ENCODE results near the gene CD200.

The CD200 gene

GRCh38 chr3:112327371-112327951 is 5.5 kb upstream of the CD200 start:
- in situ Hi-C loops (cut with HindIII; ENCODE audit: low sequenced_read_pairs) = no loop called here

- in situ Hi-C loops (cut with HindIII; ENCODE audit: low sequenced_read_pairs) = no loop called here
Observed at GRCh38 chr3:112331851-112332250, 1.1 kb upstream of the CD200 start.

DNA sequence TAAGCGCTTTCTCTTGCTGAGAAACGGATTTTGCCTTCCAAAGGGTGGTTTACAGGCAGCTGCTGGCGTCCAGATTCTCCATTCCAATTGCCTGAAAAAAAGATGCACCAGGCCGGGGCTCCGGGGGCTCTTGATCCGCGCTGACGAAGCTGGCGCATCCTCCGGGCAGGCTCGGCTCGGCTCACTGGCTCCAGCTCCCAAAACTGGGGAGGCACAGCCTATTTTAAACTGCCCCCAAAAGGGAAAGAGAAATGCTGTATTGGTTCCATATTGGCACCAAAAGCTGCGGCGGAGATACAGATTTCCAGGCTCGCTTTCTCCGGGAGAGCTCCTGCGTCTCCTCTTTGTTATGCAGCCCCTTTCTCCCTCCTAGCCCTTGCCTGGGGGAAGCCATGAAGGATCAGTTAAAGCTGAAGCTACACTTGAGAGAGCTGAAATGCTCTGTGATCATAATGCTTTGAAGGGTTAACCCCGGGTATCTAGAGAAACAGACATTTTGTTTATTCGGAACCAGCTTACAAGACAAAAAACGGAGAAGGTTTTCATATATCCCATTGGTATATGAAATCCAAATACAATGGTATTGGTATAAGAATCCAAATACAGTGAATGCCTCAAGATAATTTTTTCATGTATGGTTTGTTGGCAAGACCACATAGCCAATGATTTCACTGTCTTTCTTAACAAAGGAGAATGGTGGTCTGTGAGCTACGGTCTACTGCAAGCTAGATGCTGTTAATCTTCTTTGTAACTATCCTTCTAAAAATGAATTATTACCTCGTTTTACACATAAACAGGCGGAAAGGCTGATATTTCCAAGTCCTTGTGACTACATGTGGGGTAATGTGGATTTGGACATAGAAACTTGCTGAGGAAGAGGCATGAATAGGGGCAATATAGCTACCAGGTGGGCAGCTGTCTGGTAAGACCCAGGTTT is 693 bp downstream of the CD200 start:
- in situ Hi-C loops (cut with HindIII; ENCODE audit: low sequenced_read_pairs) = no loop called here

- in situ Hi-C loops (cut with HindIII; ENCODE audit: low sequenced_read_pairs) = no loop called here
Observed at GRCh38 chr3:112334691-112335433, 1.9 kb downstream of the CD200 start.

DNA sequence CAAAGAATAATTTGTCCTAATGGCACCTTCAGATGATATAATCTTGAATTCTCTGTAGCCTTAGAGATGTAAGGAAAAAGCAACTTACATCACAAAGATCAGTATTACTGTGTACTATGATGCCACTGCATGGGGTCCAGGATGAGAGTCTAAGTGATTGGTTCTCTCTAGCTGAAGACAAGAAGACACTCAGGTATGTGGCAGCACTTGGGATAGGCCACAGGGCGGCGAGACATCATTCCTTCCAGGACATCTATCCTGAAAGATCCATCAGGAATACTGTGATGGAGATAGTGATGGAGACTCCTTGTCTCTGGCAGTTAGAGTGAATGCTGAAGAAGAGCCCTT is 2.5 kb downstream of the CD200 start:
- in situ Hi-C loops (cut with HindIII; ENCODE audit: low sequenced_read_pairs) = no loop called here

DNA sequence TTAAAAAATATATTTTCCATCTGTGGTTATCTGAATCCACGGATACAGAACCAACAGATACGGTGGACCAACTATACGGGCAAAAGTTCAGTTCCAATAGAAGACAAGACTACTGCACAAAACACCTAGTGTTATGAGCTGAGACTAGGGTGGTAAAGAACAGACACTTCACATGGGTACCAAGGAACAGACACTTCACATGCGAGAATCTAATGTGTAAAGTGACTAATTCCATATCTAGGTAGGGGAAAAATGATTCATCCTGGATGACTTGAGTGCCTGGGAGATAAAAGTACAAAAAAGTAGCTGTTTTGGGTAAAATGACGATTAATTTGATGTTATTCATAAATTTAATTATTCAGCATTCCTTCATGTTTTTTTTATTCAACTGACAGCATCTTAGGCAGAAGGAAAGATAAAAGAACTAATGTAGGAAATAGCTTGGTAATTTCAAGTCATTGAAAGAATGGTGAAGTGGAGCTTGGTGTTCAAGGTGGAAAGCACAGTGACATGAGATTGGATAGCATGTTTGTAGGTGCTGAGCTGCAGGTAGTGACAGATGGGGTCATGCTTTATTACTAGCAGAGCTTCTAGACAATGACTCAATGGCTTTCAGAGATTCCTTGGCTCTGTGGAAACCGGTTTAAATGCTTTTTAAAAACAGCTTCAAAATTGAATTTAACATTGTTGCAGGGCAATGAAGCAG is 5.2 kb downstream of the CD200 start:
- in situ Hi-C loops (cut with HindIII; ENCODE audit: low sequenced_read_pairs) = no loop called here

- in situ Hi-C loops (cut with HindIII; ENCODE audit: low sequenced_read_pairs) = no loop called here
Observed at GRCh38 chr3:112338727-112339056, 5.7 kb downstream of the CD200 start.

DNA sequence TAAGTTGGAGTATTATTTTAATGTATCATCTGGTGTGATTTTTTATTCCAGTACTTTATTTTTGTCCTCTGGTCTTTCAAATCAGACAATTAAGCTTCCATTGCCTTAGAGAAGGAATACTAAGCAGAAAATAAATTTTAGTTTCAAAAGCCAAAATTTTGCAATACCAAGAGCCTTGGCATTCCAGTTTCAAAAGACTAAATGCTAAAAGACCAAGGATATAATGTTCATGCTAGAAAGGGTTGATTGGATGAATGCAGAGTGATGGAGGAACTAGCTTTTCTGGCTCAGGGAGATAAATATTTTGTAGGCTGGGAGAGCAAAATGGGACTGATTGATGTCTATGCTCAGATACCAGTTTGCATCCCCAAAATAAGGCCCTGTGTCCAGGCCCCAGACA is 6.2 kb downstream of the CD200 start:
- in situ Hi-C loops (cut with HindIII; ENCODE audit: low sequenced_read_pairs) = no loop called here

- in situ Hi-C loops (cut with HindIII; ENCODE audit: low sequenced_read_pairs) = no loop called here
Observed at GRCh38 chr3:112339609-112340008, 6.7 kb downstream of the CD200 start.

DNA sequence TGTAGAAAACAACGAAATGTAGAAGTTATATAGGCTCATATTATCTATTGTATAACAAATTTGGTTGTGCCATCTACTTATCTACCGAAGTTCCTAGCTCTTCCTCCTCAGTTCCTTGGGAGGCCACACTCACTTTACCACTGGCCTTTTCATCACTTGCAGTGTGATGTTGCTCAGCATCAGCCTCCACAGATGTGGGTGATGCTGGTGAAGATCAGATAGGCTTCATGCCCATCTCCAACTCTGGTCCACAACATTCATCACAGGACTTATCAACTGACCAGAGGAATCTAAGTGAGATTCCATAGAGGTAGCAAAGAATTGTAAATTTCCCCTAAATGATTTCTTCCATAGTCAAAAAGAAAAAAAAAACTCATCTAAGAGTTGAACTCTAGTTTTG is 8.4 kb downstream of the CD200 start:
- in situ Hi-C loops (cut with HindIII; ENCODE audit: low sequenced_read_pairs) = no loop called here

- in situ Hi-C loops (cut with HindIII; ENCODE audit: low sequenced_read_pairs) = no loop called here
Observed at GRCh38 chr3:112345681-112346080, 12.7 kb downstream of the CD200 start.

- in situ Hi-C loops (cut with HindIII; ENCODE audit: low sequenced_read_pairs) = no loop called here
Observed at GRCh38 chr3:112346491-112347122, 13.7 kb downstream of the CD200 start.

GRCh38 chr3:112348943-112349342 is 16.0 kb downstream of the CD200 start:
- in situ Hi-C loops (cut with HindIII; ENCODE audit: low sequenced_read_pairs) = no loop called here

GRCh38 chr3:112349557-112349956 is 16.6 kb downstream of the CD200 start:
- in situ Hi-C loops (cut with HindIII; ENCODE audit: low sequenced_read_pairs) = no loop called here

GRCh38 chr3:112350018-112350810 is 17.3 kb downstream of the CD200 start:
- in situ Hi-C loops (cut with HindIII; ENCODE audit: low sequenced_read_pairs) = no loop called here

- in situ Hi-C loops (cut with HindIII; ENCODE audit: low sequenced_read_pairs) = no loop called here
Observed at GRCh38 chr3:112351036-112351435, 18.1 kb downstream of the CD200 start.

DNA sequence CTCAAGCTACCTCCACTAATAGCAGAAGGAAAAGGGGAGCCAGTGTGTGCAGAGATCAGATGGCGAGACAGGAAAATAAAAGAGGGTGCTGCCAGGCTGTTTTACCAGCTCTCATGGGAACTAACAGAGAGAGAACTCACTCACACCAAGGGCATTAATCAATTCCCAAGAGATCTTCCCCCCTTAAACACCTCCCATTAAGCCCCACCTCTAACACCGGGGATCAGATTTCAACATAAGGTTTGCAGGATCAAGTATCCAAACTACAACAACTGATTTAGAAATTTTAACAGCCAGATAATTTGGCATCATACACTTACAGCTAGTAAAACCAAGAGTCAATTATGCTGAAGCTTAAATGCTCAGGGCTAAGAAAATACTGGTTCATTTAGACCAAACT is 18.9 kb downstream of the CD200 start:
- in situ Hi-C loops (cut with HindIII; ENCODE audit: low sequenced_read_pairs) = no loop called here

DNA sequence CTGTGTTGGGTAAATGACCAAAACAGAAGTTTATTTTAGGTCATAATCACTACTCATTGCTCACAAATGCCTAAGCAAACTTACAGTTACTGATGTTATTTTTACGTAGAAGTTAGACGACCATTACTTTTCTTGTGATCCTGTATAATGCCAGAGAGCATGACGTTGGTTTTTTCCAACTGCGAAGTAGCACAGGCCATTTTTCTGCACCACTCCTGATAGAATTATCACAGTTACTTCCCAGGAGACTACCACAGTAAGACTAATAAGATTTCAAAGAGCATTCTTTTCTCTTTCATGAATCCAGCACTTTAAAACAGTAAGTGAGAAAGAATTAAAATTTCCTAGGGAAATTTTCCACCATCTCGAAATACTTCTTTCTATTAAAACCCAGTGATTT is 19.8 kb downstream of the CD200 start:
- in situ Hi-C loops (cut with HindIII; ENCODE audit: low sequenced_read_pairs) = no loop called here

- in situ Hi-C loops (cut with HindIII; ENCODE audit: low sequenced_read_pairs) = no loop called here
Observed at GRCh38 chr3:112353365-112353764, 20.4 kb downstream of the CD200 start.

DNA sequence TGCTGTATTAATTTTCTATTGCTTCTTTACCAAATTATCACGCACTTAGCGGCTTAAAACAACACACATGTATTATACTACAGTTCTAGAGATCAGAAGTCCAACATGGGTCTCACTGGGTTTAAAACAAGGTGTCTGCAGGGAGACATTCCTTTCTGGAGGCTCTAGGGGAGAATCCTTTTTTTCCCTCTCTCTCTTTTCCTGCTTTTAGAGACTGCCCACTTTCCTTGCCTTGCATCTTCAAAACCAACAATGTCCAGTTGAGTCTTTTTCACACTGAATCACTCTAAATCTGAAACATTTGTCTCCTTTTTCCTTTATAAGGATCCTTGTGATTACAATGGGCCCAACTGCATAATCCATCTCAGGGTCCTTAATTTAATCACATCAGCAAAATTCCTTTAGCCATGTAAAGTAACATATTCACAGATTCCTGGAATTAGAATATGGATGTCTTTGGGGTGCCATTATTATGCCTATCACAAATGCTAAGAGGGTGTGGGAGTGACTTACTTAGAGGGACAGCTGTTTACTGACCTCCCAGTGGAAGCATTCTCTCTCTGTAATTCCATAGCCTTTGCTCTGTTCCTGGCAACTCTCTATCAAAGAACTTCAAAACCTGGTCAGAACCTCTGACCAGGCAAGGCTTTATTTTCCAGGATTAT is 21.8 kb downstream of the CD200 start:
- in situ Hi-C loops (cut with HindIII; ENCODE audit: low sequenced_read_pairs) = no loop called here

Measured in DLD1 (cell line).